Measurements from ENCODE around the gene EHBP1L1. TPM values are rescaled to one million over a fixed set of nuclear protein-coding genes. Genes with fewer than 3 reads are reported as not detected.

Gene EHBP1L1
- total and polyA plus RNA-seq, 4 donors, result 1.1 to 120 (median 10.0) TPM

GRCh38 chr11:65539744-65540289 lies 36.0 kb upstream of the EHBP1L1 start:
- Histone ChIP-seq H3K9ac (ENCODE audit: low read depth in 1 of 2, low read length in 2 of 2) (no peak overlapping the region), H3K4me1 (ENCODE audit: control insufficient read depth in 4 of 4, insufficient read depth in 4 of 4, low read length in 3 of 4) (peaks cover 7 to 28% (median 18%) of the 10 kb centered on the region in 4 donors), H3K9me3 (ENCODE audit: control insufficient read depth in 4 of 4, low read length in 3 of 4) (no peaks in the 10 kb centered on the region), H3K27ac (ENCODE audit: low read depth in 1 of 2, low read length in 2 of 2) (peak overlapping the region; percentile 74 to 84), H3K4me3 (ENCODE audit: low read depth in 1 of 3, low read length in 3 of 3) (peak overlapping the region in 2 of 3 donors; percentile 50 to 51), H3K27me3 (ENCODE audit: control insufficient read depth in 4 of 4, insufficient read depth in 4 of 4, low read length in 3 of 4) (no peaks in the 10 kb centered on the region), H3K36me3 (ENCODE audit: control insufficient read depth in 4 of 4, insufficient read depth in 3 of 4, low read depth in 1 of 4, low read length in 3 of 4) (peaks cover 3 to 25% (median 15%) of the 10 kb centered on the region in 4 donors)
- no peak for DNase-seq (ENCODE audit: low spot score)
- WGBS, result 23% methylated on average over 60 of the region's 60 CpGs
- TF ChIP-seq HNF4A (conservative IDR thresholded peaks at IDR 0.05), result no peak
- no peak for TF ChIP-seq JUND (IDR thresholded peaks at IDR 0.05)
- TF ChIP-seq YY1 (IDR thresholded peaks at IDR 0.05), result no peak
- TF ChIP-seq, protein P1, sequence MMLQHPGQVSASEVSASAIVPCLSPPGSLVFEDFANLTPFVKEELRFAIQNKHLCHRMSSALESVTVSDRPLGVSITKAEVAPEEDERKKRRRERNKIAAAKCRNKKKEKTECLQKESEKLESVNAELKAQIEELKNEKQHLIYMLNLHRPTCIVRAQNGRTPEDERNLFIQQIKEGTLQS (IDR thresholded peaks at IDR 0.05), result no peak
- TF ChIP-seq, protein P2, sequence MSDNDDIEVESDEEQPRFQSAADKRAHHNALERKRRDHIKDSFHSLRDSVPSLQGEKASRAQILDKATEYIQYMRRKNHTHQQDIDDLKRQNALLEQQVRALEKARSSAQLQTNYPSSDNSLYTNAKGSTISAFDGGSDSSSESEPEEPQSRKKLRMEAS (IDR thresholded peaks at IDR 0.05), result no peak
- no peak for TF ChIP-seq ZBTB33 (IDR thresholded peaks at IDR 0.05)

GRCh38 chr11:65540290-65541092 lies 35.4 kb upstream of the EHBP1L1 start:
- Histone ChIP-seq H3K9ac (ENCODE audit: low read depth in 1 of 2, low read length in 2 of 2) (peak overlapping the region in 1 of 2 donors; percentile 15), H3K4me3 (ENCODE audit: low read depth in 1 of 3, low read length in 3 of 3) (peak overlapping the region; percentile 50 to 56 (median 51)), H3K27ac (ENCODE audit: low read depth in 1 of 2, low read length in 2 of 2) (peak overlapping the region; percentile 74 to 84), H3K9me3 (ENCODE audit: control insufficient read depth in 4 of 4, low read length in 3 of 4) (no peaks in the 10 kb centered on the region), H3K36me3 (ENCODE audit: control insufficient read depth in 4 of 4, insufficient read depth in 3 of 4, low read depth in 1 of 4, low read length in 3 of 4) (peaks cover 3 to 18% (median 11%) of the 10 kb centered on the region in 4 donors), H3K27me3 (ENCODE audit: control insufficient read depth in 4 of 4, insufficient read depth in 4 of 4, low read length in 3 of 4) (no peaks in the 10 kb centered on the region), H3K4me1 (ENCODE audit: control insufficient read depth in 4 of 4, insufficient read depth in 4 of 4, low read length in 3 of 4) (peaks cover 9 to 33% (median 21%) of the 10 kb centered on the region in 4 donors)
- WGBS, result under 1% methylated on average over 78 of the region's 78 CpGs
- DNase-seq (ENCODE audit: low spot score), result peak; percentile 98
- TF ChIP-seq HNF4G (IDR thresholded peaks at IDR 0.05), result no peak
- peak; percentile 55 to 66 for TF ChIP-seq EGR1 (IDR thresholded peaks at IDR 0.05; ENCODE audit: low read depth in 2 of 2)
- TF ChIP-seq SP1 (IDR thresholded peaks at IDR 0.05), result peak; percentile 31
- TF ChIP-seq ZBTB33 (IDR thresholded peaks at IDR 0.05), result no peak
- no peak for TF ChIP-seq TAF1 (conservative IDR thresholded peaks at IDR 0.05)
- no peak for TF ChIP-seq FOXA2 (IDR thresholded peaks at IDR 0.05)
- TF ChIP-seq CTCF (IDR thresholded peaks at IDR 0.05; ENCODE audit: low read depth, low read length, missing input control), result peak; percentile 77
- TF ChIP-seq NR2F2 (IDR thresholded peaks at IDR 0.05), result no peak
- TF ChIP-seq RAD21 (IDR thresholded peaks at IDR 0.05), result peak; percentile 80 to 83
- peak in 1 of 2 donors; percentile 34 for TF ChIP-seq GABPA (IDR thresholded peaks at IDR 0.05 in 1 of 2, conservative IDR thresholded peaks at IDR 0.05 in 1 of 2)

Data from liver (tissue), 9 donors.